ENCODE data around the gene DENND10.
"Not testable (repeated sequence)": the region's sequence is repeated elsewhere in the genome, so short reads cannot be mapped to it uniquely, and the experiment has no call there.

Gene DENND10

GRCh38 chr10:119100434-119101238, 3.3 kb upstream of the DENND10 start:
- DNase-seq = no peak

- DNase-seq = no peak
These were observed 2.4 kb upstream of the DENND10 start for GRCh38 chr10:119101366-119102098.

- no peak for DNase-seq
These were observed 541 bp upstream of the DENND10 start for GRCh38 chr10:119103241-119103902.

- DNase-seq = no peak
These were observed 722 bp downstream of the DENND10 start for GRCh38 chr10:119104654-119105015.

- DNase-seq = no peak
These were observed 1.2 kb downstream of the DENND10 start for GRCh38 chr10:119105155-119105554.

- not testable (repeated sequence) for DNase-seq
These were observed 2.0 kb downstream of the DENND10 start for GRCh38 chr10:119105899-119106298.

GRCh38 chr10:119107106-119107505, 3.2 kb downstream of the DENND10 start:
- not testable (repeated sequence) for DNase-seq

- peak; percentile 19 for DNase-seq
These were observed 3.9 kb downstream of the DENND10 start for GRCh38 chr10:119107771-119108170.

GRCh38 chr10:119112056-119112455, 8.1 kb downstream of the DENND10 start:
- DNase-seq = peak; percentile 45

GRCh38 chr10:119113751-119114732, 10.1 kb downstream of the DENND10 start:
- DNase-seq = peak; percentile 95

GRCh38 chr10:119115926-119116325, 12.0 kb downstream of the DENND10 start:
- no peak for DNase-seq

- DNase-seq = no peak
These were observed 12.5 kb downstream of the DENND10 start for GRCh38 chr10:119116326-119116951.

GRCh38 chr10:119118231-119118630, 14.3 kb downstream of the DENND10 start:
- DNase-seq = no peak

GRCh38 chr10:119119400-119119799, 15.5 kb downstream of the DENND10 start:
- no peak for DNase-seq

GRCh38 chr10:119120413-119120867, 16.5 kb downstream of the DENND10 start:
- no peak for DNase-seq

GRCh38 chr10:119120875-119121274, 17.0 kb downstream of the DENND10 start:
- no peak for DNase-seq

- DNase-seq = no peak
These were observed 22.0 kb downstream of the DENND10 start for GRCh38 chr10:119125942-119126341.

GRCh38 chr10:119129721-119130120, 25.8 kb downstream of the DENND10 start:
- no peak for DNase-seq

GRCh38 chr10:119131512-119132240, 27.8 kb downstream of the DENND10 start:
- peak; percentile 99 for DNase-seq

- DNase-seq = no peak
These were observed 28.8 kb downstream of the DENND10 start for GRCh38 chr10:119132521-119133345.

All from GF-D8 (cell line).